Effector CD8-positive, alpha-beta T cell (primary cell): Measurements from ENCODE around the gene NUBP1.

ENCODE experiments used
- DNase-seq: peaks from one replicate; lab custom pipeline; 2025; lab: John Stamatoyannopoulos, UW

The NUBP1 gene

DNA sequence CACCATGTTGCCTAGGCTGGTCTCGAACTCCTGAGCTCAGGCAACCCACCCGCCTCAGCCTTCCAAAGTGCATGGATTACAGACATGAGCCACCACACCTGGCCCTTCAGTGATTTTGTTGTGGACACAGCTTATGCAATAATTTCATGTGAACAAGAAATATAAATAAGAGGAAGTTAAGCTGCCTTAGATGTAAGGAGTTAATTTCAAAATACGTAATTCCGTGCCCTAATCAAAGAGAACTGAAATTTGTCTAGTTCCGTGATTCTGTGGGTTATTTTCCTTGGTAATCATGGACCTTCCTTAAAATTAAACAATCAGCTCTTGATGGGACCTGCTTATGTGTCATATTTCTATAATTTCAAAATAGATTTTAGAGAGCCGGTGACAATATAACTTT, 63.1 kb downstream of the NUBP1 start:
- DNase-seq, result no peak

DNA sequence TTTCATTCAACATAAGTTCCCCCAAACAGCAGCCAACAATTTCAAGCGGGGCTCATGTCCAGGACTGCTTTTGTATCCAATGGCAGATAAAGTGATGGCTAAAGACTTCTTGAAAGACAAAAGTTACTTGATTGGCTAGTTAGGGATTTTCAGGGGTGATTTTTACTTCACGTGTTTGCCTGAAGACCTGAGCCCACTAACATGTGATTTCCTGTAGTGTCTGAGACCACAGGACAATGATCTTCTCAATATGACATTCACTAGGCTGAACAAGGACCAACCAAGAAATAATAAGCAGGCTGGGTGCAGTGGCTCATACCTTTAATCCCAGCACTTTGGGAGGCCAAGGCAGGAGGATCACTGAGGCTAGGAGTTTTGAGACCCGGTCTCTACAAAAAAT, 64.6 kb downstream of the NUBP1 start:
- DNase-seq, result no peak

DNA sequence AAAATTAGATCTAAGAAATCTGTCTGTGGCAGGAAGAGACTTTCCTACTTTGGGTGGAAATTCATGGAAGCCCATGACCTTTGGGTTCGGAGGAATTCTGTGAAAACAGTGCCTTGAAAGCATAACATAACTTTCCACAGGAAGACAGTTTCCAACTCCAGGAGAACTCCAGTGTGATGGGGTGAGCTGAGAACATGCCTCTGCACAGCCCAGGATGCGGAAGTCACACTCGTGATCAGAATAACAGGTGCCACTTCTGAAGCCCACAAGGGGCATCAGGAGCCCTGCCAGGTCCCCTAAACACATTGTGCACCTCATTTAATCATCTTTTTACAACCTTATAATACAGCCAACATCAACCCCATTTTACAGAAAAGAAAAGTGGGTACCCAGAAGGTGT, 65.2 kb downstream of the NUBP1 start:
- DNase-seq, result no peak

GRCh38 chr16:10809706-10810105, 66.1 kb downstream of the NUBP1 start:
- DNase-seq, result no peak

DNA sequence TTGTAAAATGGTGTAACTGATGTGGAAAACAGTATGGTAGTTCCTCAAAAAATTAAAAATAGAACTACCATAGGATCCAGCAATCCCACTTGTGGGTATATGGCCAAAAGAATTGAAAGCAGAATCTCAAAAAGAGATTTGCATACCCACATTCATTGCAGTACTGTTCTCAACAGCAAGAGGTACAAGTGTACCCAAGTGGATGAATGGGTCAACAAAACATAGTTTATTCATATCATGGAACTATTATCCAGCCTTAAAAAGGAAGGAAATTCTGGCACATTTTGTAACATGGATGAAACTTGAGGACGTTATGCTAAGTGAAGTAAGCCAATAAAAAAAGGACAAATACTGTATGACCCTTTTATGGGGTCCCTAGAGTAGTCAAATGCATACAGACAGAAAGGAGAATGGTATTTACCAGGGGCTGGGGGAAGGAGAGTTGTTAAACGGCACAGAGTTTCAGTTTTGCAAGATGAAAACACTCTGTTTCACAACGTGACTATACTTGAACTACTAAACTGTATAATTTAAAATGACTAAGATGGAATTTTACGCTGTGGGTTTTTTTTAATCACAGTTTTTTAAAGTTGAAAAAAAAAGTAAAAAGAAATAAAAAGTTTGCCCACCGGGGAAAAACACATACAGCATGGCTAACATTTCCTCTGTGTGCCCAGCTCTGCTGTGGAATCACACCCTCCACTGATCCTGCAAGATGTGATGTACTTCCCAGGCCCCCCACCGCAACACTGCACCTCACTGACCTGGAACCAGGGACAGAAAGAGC, 68.9 kb downstream of the NUBP1 start:
- DNase-seq, result no peak

DNA sequence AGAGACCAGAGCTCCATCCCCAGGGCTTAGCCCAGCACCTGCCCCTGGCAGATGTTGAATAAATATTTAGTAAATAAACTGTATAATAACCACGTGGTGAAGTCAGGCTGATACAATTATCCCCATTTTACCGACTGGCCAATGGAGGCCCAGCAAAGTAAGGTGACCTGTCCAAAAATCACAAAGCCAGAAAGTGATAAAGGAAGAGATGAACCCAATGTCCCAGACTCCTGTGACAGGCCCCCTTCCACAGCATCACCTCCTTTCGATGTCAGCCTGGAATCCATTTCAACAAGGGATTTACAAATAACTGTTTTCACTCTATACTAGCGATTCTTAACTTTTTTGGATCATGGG, 69.4 kb downstream of the NUBP1 start:
- no peak for DNase-seq

DNA sequence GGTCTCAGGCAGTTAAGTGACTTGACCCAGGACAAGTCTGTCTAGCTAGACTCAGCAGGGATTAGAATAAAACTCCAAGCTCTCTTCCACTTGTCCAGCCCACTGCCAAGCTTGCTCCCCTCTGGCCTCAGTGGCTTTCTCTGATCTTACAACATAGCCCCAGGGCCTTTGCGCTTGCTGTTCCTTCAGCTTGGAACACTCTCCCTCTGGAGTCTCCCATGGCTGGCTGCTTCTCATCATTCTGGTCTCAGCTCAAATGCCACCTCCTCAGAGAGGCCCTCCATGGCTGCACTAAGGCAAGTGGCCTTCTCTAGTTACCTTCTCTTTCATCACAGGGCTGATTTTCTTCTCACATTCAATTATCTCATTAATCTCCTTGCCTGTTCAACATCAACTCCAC, 73.9 kb downstream of the NUBP1 start:
- no peak for DNase-seq

GRCh38 chr16:10817963-10818941, 74.6 kb downstream of the NUBP1 start, which contains the start of gene TVP23A:
TVP23A (minus strand) TSS chr16:10818794; CDS start chr16:10818493, 301 bp downstream.
- DNase-seq, result no peak
